22Rv1 (cell line): Measurements from ENCODE around the gene TRIM32.
"Not testable (repeated sequence)": the region's sequence is repeated elsewhere in the genome, so short reads cannot be mapped to it uniquely, and the experiment has no call there.

Source experiments
- H3K27ac ChIP-seq: fragments of 450-650 bp; 2 replicates; pipeline ENCODE4 v1.5.1; 2017
- ZFX ChIP-seq: fragments of 450-650 bp; IDR thresholded peaks from 2 replicates; pipeline ENCODE4 v1.6.1; 2017; ENCODE audit warnings: antibody characterized with exemption, borderline replicate concordance
- TF ChIP-seq, protein P1 (sequence below): fragments of 450-650 bp; IDR thresholded peaks from 2 replicates; pipeline ENCODE4 v1.5.1; 2017; ENCODE audit warnings: mild to moderate bottlenecking

TRIM32 gene

DNA sequence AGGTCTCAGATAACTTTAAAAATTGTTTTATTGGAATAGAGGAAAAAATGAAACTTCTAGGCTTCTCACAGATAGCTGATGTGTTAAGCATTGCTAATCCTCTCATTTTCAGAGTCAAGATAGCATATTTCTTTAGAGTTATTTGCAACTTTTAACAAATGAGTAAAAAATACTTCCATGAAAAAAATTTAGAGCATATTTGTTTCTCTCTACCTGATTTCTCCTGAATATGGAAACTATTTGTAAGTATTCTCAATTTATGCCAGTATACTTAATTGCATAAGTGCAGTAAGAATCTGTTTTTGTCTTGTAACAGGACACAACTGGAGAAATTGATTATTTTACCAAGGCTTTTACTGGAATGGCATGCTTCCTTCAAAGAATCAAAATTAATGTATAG, 3.6 kb upstream of the TRIM32 start:
- TF ChIP-seq ZFX: no peak
- TF ChIP-seq, protein P1, sequence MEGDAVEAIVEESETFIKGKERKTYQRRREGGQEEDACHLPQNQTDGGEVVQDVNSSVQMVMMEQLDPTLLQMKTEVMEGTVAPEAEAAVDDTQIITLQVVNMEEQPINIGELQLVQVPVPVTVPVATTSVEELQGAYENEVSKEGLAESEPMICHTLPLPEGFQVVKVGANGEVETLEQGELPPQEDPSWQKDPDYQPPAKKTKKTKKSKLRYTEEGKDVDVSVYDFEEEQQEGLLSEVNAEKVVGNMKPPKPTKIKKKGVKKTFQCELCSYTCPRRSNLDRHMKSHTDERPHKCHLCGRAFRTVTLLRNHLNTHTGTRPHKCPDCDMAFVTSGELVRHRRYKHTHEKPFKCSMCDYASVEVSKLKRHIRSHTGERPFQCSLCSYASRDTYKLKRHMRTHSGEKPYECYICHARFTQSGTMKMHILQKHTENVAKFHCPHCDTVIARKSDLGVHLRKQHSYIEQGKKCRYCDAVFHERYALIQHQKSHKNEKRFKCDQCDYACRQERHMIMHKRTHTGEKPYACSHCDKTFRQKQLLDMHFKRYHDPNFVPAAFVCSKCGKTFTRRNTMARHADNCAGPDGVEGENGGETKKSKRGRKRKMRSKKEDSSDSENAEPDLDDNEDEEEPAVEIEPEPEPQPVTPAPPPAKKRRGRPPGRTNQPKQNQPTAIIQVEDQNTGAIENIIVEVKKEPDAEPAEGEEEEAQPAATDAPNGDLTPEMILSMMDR: no peak

DNA sequence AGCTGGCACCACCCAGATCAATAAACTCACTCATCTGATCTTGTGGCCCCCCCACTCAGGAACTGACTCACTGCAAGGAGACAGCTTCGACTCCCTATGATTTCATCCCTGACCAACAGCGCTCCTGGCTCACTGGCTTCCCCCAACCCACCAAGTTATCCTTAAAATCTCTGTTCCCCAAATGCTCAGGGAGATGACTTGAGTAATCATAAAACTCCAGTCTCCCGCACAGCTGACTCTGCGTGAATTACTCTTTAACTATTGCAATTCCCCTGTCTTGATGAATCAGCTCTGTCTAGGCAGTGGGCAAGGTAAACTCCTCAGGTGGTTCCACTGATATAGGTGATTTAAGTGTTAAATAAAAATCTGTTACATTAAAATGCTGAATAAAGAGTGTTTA, 1.9 kb upstream of the TRIM32 start:
- no peak overlapping the region for H3K27ac ChIP-seq
- TF ChIP-seq, protein P1: no peak
- TF ChIP-seq ZFX: no peak

More for the DNA sequence above, 3.6 kb upstream of the TRIM32 start:
- no peak overlapping the region for H3K27ac ChIP-seq

DNA sequence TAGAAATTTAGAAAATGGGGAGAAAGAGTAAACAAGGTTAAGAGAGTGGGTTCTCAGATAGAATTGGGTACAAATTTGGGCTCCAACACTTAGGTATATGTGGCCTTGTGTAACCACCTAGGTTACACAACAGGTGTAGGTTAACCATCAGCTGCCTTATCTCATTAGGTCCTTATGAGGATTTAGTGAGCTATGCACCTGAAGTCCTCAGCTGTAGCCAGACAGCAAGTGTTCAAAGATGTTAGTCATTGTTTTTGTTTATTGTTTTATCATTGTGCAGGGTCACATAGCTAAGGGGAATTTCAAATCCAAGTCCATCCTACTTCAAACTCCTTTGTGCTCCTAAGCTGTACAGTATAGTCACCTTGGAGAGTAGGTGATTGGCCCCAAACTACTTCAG, 970 bp upstream of the TRIM32 start:
- no peak for TF ChIP-seq ZFX
- TF ChIP-seq, protein P1: no peak
- H3K27ac ChIP-seq: no peak overlapping the region

DNA sequence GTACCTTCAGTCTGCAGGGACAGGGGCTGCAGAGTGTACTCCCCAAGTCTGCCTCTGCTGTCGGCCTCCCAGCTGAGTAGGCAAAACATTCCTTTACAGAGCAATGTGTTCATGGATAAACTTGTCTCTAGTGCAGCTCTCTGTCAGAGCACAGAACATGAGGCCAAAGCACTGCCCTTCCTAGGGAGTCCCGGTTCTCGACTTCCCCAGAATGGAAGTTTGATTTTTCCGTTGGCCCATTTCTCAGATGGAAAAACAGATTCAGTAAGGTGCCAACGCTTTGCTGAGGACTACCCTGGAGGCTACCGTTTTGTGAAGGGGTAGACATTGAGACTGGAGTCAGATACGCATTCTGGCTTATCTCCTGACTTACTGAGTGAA, 422 bp upstream of the TRIM32 start:
- H3K27ac ChIP-seq: peak overlapping the region; percentile 25; the same call in 1 of the 2 replicates
- TF ChIP-seq, protein P1: no peak
- TF ChIP-seq ZFX: no peak

DNA sequence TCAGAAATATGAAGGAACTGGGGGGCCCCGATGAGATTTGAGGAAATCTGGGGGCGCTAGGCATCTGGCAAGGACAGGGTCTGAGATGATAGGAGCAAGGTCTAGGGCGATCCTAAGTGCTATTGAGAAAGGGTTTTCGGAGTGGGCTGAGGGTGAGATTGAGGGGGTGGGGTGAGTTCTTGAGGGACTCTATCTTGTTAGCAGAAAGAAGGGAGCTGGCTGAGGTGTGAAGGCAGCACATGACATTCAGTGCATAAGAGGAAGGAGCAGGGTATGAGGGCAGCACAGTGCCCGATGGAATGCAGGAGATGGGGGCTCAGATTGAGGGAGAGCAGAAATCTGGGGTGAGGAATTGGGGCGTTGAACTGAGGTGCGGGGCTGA, 640 bp downstream of the TRIM32 start:
- TF ChIP-seq, protein P1: no peak
- no peak for TF ChIP-seq ZFX
- H3K27ac ChIP-seq: no peak overlapping the region

DNA sequence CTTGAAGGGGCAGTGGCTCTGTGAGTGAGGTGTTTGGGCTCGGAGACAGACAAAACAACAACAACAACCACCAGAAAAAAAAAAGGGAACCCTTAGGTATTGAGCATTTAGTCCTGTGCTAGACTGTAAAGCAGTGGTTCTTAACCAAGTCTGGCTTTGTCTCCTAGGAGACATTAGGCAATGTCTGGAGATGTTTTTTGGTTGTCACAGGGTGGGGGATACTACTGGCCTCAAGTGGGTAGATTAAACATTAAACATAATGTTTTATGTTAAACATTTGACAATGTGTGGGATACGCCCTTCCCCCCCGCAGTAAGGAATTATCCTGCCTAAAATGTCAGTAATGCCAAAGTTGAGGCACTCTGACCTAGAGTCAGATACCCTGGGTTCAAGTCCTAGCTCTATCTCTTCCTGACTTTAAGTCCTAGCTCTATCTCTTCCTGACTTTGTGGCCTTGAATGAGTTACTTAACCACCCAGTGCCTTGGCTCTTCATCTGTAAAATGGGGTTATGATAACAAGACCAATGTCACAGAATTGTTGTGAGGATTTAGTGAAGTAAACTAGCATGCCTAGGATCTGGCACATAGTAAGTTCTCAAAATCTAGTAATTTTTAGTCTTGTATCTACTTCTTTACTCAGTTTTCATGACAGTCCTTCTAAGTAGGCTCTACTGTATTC, 1.8 kb downstream of the TRIM32 start:
- no peak overlapping the region for H3K27ac ChIP-seq
- TF ChIP-seq ZFX: no peak
- TF ChIP-seq, protein P1: no peak

DNA sequence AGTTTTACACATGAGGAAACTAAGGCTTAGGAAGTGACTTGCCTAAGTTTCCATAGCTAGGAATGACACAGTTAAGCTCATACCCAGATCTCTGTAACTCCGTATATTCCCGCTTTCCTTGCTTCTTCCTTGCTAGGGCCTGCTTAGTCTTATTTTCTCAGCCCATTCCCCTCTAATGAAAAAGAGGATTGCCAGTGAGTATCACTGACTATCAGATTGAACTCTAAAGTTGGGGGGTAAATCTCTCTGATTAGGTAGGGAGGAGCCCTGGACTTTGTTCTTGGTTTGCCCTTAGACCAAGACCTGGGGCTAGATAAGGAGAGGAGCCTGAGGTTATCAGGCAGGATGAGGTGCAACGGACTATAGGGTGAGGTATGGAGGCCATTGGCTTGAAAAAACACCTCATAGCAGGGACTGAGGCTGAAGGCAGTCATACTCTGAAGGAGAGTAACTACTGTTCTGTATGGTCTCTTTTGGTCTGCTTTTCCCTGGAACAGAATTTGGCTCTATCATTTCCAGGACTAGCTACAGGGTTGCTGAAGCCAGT, 2.5 kb downstream of the TRIM32 start:
- TF ChIP-seq ZFX: no peak
- TF ChIP-seq, protein P1: no peak
- no peak overlapping the region for H3K27ac ChIP-seq

DNA sequence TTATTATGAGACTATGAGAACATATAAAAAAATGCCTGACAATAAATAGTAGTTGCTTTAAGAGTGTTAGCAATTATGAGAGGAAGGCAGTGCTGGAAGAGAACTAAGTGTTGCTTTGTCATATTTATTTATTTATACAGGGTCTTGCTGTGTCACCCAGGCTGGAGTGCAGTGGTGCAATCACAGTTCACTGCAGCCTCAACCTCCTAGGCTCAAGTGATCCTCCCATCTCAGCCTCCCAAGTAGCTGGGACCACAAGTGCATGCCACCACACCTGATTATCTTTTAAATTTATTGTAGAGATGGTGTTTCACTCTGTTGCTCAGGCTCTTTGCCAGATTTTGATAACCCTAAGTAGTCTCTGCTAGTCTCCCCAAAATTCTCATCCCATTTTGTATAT, 3.7 kb downstream of the TRIM32 start:
- H3K27ac ChIP-seq: not testable (repeated sequence)
